CD4-positive, alpha-beta T cell treated with Interleukin-4 for 1 hour (primary cell): Measurements from ENCODE around the gene AKNAD1.
A peak's percentile ranks its signal among the peaks of the same experiment; 100 is the strongest.

Experiments used
- DNase-seq, 2 donors: peaks; one replicate each; pipeline ENCODE4 v3.0.0-alpha.2; 2020 to 2022

The AKNAD1 gene

DNA sequence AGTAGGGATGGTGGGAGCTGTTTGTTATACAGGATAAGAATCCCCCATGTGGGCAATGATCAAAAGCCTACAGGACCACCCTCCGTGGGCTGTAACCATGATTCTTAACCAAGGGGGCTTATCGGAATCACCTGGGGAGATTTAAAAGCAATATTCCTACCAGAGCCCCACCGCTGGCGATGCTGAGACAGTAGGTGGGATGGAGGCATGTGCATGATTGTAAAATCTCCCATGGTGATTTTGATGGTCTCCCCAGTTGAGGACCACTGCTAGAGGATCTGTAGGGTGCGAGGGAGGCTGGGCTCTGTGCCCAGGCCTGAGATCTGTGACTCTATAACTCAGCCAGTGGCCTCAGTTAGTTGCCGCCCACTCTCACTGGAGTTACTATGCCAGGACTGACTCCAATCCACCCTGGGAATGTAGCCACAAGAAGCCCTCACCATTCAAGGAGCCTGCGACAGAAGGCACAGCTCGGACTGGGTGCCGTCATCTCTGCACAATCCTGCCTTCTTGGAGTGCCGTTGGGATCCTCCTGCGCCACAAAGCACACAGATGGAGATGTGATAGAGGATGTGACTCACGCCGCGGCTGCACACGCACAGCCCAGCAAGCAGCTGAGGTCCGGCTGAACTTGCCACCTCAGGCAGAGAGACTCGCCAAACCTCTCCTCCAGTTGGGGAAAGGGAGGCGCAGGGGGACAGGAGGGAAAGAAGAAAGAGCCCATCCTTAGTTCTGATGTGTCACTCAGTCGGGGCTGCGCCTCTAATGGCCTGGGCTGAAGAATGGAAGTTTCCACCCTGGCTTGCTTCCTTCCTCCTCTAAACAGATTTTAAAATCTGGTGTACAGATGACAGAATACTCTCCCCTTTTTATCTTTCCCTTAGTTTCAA is 26.5 kb downstream of the AKNAD1 start:
- DNase-seq, result no peak

DNA sequence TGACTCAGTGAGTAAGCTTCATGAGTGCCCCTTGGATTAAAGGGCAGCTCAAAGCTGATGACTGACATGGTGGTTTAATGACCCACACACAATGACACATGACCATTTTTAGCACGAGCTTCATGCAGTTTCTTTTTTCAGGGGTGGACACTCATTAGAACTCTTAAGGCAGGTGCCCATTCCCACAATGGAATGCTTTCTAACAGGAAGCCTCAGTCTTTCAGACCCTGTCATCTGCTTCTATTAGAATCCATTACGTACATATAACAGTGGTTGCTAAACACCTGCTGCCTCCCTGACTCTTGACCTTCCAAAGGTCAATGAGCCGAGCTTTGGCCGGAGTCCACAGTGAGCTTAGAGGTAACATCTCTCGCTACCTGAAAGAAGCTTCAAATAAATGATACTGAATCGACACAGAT is 27.4 kb downstream of the AKNAD1 start:
- DNase-seq, result no peak

DNA sequence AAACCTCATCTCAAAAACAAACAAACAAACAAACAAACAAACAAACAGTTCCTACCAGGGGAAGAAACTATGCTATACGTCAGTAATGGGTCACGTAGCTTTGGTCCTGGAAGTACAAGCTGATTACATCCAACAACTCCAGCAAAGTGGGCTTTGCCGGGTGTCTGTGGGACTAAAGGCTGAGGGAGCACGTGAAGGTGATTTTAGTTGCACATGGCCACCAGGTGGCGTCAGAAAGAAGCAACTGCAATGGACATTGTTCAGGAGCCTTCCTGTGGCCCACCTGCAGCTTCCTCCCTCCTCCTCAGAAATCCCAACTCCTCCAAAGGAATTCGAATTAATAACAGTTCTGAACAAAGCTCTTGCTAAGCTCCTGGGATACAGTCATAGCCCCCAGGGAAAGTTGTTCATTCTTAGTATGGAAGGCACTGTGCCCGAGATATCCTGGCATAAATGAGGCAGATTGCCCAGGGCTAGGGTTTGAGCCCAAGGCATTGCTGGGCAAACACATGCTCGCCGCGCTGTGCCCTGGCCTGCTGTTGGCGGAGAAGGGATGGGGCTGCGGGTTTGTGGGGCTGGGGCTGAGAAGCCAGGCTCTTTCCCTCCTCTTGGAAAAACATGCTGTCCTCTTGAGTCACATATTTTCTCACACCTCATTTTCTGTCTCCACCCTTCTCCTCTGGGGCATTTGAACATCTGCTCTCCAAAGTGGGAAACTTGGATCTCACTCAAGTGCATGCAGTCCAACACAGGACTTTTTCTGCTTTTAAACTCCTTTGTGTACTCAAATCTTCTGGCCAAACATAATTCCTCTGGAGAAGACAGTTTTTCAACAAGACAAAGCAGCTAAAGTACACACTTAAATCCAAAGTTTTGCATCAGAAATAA is 28.6 kb downstream of the AKNAD1 start:
- peak; percentile 71 for DNase-seq

DNA sequence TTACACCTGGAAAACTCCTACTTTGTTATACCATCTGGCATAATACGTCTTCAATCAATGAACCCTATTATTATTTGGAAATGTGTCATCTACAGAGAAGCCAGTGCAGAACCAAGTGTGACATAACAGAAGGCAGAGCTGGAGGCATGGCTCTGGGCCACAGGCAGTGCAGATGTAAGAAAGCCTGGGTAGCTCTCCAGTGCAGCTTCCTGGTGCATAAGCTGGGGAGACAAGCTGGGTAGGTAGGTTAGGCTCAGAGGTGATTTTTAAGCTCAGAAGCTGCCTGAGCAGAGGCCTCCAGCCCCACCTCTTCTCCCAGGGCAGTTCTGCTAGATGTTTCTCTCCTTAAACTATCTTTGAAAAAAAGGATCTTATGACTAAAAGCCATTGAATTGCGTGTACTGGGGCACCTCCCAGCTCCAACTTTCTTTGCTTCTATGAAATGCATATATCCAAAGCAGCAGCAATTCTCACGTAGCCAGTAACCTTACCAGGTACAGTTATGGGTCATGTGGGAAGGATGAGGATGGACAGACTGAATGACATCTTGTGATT is 30.7 kb downstream of the AKNAD1 start:
- no peak for DNase-seq

DNA sequence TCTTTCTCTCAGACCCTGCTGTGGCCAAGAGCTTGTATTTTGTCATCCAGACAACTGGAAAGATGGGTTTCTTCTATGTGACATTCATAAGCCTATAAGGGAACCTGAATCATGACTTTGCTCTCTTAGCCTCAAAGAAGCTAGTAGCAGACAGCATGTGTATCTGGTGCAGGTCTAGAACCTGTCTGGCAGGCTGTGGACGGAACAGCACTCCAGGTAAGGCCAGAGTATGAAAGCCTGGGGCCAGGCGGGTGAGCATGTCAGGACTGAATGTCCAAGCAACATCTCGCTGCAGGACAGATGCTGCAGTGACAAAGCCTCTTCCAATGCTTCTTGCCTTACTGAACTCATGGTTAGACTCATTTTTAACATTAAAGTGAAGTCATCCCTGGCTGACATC is 32.8 kb downstream of the AKNAD1 start:
- no peak for DNase-seq

DNA sequence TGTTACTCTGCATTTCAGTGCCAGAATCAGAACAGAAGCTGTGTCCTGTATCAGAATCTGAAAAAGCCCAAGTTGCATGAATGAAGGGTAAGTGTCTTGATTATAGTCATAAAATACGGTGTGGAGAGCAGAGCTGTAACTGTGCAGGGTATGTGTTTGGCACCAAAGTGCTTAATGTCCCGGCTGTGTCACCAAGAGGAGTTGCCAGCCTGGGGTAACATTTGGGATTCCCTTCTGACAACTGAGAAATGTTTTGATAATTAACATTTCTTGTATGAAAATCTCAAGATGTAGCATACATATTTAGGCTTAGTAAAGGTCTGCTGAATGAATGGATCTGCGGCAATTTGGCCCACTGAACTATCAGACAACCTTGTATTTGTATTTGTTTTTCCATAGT is 33.3 kb downstream of the AKNAD1 start:
- no peak for DNase-seq

DNA sequence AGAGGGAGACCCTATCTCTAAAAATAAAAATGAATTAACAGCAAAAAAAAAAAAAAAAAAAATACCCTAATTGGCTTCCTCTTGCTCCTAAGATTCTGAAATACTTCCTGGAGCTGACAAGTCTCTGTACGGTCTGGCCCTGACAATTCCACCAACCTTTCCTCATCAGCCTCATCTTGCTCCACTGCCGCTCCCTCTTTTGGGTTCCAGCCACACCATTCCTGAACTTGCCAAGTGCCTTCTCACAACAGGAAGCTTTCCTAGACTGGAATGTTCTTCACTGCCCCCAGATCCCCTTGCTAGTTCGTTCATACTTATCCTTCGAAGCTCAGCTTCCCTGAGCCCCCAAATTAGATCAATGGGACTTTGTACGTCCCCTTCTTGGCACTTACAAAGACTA is 37.0 kb downstream of the AKNAD1 start:
- no peak for DNase-seq

DNA sequence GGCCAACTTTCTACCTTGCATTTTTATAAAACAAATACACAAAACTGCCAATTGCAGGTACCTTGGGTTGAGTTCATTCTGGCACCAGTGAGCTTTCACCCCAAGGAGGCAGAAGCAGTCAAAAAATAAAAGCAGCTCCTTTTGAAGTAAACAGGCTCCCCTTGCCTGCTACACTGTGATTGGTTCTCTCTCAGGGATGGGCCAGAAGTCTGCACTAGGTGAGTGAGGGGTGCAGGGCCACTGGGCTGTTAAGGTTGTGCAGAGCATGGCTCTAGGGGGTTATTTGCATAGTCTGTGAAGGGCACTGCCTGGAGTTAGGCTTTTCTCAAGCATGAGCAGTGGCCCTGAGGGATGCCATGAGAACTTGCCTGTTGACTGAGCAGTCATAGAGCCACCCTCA is 39.1 kb downstream of the AKNAD1 start:
- DNase-seq, result no peak

DNA sequence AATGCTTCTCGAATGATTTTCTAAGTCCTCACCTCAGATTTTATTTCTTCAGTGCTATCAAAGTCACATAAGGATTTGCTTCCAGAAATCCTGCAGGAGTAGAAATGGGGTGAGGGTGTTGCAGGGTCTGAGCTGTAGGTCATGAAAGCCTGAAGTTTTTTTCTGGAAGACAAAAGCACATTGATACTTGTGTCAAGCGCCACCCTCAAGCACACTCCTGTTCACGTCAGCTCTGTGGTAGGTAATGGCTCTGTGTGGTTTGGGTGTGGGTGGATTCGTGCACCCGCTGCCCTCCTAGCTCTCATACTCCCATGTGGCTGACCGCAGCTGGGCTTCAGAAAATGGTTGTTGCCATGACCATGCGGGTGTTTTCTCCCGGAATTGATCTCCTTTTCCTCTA is 39.9 kb downstream of the AKNAD1 start:
- no peak for DNase-seq

DNA sequence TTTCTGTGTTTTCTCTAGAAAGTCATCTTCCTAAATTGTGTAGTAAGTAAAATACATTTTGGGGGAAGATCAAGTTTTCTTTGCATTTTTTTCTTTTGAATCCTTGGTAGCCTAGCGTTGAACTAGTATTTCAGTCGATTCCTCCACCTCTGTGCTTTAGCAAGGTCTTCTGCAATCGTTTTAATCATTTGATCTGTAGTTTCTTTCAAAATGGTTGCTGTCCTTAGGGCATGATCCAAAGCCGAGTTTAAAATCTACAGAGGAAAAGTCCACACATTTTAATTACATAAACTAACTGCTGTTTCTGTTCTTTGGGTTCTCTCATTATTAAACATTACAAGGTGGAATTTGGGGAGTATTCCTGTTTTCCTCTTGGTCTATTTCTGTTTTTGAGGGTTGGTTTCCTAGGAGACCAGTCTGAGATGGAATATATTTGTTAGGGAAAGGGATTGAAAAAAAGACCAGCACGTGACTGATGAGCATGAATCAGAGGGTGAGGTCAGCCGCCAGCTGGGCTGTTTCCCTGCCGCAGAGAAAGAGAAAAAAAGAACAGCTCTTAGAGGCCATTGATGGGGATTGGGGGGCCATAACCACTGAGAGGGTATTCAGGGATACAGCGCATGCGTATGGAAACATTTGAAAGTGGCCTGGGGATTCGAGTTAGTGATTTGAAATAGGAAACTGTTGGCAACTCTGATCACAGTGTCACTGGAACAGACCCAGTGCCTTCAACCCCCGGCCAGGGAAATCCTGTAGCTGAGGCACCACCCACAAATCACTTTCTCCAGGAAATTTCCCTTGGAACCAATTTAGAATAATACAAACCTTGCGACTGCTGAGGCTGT is 40.6 kb downstream of the AKNAD1 start:
- no peak for DNase-seq

DNA sequence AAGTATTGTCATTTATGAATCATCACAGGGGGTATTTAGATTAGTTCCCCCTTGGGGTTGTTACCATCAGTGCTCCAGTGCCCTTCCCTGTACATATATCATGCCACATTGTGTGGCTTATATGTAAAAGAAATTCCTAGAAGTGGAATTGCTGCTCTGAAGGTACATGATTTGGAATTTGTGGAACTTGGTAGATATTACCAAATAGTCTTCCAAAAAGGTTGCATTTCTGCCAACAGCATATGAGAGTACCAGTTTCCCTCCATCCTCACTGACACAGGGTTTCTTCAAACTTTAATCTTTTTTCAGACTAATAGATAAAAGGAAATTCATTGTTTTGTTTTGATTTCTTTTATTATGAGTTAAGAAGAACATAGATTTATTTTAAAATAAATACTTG is 41.3 kb downstream of the AKNAD1 start:
- no peak for DNase-seq

DNA sequence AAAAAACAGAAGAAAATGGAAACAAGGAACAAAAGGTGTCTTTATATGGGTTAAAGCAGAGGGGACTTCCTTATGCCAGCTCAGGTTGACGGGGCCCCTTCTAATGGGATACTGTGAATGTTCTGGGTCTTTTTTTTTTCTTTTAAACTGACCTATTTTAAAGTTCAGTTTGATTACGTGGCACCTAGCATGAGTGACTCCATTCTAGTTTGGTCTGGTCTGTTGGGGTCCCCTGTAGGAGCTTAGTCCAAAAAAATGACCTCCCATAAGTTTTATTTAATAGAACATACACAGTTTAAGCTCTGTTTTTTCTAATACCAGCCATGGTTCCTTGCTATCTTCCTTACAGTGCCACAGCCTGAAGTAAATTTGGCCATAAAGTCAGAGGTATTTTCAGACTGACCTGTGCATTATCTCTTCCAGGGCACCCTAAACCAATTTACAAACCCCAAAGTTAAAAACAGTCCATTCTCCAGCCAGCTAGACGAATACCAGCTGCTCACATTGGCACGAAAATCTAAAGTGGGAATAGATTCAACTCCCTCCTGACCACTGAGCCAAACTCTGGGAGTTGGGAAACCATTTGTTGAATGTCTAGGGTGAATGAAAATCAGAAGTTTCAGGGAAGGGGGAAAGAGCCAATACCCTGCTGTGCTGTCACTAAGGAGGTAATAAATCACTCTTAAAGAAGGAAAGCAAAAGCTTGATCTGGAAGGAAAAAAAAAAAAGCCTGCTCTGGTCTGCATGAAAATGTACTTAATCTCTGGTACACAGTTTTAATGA is 42.4 kb downstream of the AKNAD1 start:
- no peak for DNase-seq

DNA sequence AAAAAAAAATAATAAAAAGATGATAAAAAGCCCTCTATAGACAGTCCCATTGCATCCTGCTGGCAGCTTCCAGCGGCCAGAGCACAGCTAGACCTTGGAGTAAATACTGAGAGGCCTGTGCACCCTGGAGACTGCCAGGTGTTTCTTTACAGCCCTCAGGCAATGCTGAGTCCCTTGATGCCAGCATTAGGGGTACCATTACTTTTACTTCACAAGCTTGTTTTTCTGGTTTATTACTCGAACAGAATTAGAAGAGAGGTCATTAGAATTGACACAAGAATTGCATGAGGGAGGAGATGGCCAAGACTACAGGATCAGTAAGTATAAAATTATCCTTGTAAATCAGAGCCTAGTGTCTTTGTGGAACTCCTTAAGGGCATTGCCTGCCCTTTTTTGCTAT is 43.6 kb downstream of the AKNAD1 start:
- no peak for DNase-seq

DNA sequence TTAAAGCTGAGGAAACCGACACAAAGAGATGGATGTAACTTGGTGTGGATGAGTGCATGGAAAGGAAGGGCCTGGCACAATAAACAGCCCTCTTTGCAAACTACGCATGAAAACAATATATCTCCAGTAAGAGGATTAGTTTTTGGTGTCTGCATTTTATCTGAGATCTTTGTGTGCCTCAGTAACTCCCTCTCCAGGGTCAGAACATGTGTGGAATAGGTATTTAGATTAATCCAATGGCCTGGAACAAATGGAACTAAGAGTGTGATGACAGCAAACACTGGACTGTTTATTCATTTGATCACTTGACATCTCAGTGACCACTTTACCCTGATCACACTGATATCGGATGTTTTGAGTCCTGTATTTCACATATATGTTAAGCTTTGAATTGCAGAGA is 45.3 kb downstream of the AKNAD1 start:
- DNase-seq, result no peak

DNA sequence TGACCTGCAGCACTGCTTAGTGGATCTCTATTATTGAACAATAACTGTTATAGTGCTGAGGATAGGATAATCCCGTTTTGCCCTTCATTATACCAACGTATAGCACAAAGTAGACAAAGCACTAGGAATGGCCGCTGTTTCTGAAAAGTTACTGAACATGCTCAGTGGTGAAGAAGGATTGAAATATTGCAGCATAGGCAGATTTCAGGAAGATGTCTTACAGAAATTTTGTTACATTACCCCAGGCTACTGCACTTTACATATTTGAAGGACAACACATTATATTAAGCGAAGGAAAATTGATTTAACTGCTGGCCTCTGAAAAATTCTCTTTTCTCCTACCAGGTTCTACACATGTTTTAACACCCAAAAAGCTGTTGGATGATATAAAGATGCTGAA is 48.5 kb downstream of the AKNAD1 start:
- DNase-seq, result no peak

DNA sequence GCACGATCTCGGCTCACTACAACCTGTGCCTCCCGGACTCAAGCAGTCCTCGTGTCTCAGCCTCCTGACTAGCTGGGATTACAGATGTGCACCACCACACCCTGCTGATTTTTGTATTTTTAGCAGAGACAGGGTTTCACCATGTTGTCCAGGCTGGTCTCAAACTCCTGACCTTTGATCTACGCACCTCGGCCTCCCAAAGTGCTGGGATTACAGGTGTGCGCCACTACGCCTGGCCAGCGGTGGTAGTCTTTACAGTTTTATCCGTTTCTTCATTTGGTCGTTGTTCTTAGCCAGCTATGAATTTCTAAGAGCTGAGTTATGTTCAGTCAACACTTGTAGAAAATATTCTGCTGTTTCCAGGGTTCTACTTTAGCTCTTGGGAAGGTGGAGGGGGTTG is 53.3 kb downstream of the AKNAD1 start:
- no peak for DNase-seq

DNA sequence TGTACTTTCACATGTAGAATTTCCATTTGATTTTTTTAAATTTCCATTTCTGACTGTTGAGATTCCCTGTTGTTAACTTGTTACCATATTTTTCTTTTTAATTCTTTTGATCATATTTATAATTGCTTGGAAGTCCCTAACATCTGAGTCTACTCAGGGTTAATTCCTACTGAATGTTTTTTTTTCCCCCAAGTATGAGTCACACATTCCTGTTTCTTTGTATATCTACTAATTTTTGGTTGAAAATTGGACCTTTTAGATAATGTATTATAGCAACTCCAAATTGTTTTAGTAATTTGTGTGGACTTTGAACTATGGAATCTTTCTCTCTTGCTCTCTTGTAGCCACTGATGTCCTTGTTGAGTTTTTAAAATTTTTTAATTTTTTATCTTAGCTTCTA is 55.8 kb downstream of the AKNAD1 start:
- DNase-seq, result no peak

DNA sequence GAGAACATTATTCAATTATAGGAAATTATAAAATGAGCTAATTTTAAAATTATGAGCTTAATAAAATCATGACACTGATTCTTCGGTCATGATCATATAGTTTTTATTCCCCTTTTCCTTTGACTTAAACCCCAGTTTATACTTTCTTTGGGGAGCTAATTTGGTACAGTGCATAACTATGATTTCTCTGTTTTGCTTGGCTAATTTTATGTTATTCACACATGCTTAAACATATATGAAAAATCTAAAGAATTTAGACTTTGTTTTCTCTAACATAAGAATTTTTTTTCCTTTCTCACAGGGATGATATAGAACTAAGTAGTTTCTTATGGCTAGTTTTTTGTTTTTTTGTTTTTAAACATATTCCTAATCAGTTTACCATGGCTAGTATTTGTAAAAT is 57.9 kb downstream of the AKNAD1 start:
- no peak for DNase-seq

DNA sequence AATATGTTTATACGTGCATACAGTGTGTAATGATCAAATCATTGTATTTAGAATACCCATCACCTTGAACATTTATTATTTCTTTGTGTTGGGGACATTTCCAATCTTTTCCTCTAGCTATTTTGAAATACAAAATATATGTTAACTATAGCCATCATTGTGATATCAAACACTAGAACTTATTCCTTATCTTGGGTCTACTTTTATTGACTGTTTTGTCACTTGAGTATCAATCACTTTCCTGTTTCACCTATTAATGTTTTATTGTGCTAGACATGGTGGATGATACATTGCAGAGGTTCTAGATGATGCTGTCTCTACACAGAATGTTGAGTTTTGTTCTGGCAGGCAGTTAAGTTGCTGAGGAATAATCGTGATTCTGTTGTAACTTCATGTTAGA is 64.5 kb downstream of the AKNAD1 start:
- no peak for DNase-seq

DNA sequence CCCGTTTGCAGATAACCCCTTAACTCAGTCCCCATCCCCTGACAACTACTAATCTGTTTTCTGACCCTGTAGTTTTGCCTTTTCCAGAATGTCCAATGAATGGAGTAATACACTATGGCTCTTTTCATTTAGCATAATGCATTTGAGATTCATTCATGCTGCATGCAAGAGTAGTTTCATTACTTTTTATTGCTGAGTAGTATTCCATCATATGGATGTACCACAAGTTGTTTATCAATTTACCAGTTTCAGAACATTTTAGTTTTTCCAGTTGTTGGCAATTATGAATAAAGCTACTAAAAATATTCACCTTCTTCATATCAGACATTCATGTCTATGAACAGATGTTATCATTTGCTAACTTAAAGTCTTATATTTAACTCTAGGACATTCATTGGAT is 65.1 kb downstream of the AKNAD1 start:
- DNase-seq, result no peak

DNA sequence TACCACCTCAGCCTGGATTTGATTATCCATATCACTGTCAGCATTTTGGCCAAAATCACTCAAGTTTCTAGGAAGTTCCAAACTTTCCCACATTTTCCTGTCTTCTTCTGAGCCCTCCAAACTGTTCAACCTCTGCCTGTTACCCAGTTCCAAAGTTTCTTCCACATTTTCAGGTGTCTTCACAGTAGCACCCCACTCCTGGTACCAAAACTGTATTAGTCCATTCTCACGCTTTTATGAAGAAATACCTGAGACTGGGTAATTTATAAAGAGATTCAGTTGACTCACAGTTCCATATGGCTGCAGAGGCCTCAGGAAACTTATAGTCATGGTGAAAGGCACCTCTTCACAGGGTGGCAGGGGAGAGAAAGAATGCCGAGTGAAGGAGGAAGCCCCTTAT is 71.0 kb downstream of the AKNAD1 start:
- DNase-seq, result no peak

DNA sequence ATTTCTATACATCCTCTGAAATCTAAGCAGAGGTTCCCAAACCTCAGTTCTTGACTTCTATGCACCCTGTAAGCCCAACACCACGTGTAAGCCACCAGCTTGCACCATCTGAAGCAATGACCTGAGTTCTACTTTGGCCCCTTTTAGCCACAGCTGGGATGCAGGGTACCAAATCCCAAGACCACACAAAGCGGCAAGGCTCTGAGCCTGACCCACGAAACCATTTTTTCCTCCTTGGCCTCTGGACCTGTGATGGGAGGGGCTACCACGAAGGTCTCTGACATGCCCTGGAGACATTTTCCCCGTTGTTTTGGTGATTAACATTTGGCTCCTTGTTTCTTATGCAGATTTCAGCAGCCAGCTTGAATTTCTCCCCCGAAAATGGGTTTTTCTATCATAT is 71.6 kb downstream of the AKNAD1 start:
- DNase-seq, result no peak
